ENCODE data around the gene TNRC6A.

Gene TNRC6A

DNA sequence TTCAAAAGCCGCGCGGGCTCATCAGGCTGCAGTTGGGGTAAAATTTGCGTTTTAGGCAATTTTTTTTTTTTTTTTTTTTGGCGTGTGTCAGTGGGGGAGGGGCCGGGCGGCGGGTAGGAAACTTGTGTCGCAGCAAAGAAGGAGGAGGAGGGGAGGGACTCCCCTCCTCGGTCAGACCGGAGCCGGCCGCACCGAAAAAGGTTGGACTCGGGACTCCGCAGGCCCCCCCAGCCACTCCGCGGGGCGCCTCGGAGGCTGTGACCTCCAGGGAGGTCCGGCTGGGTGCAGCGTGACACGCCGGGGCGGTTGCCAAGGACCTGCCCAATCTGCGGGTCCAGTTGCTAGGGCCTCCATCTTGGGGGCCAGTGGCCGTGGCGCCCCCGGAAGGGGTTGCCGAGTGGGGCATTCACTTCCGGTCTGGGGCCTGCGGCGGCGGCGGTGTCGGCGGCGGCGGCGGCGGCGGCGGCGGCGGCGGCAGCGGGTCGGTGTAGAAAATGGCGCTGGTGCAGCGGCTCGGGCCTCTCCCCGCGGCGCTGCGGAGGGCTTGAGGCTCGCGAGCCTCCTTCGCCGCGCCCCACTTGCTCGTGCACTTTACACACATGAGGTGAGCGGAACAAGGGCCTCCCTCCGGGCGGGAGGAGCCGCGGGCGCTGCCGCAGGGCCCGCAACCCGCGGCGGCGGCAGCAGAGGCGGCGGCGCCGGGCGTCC lies at the start of gene TNRC6A:
Gene TNRC6A, plus strand, starts transcription at position 409 of the 708 bp plus-strand sequence. Its CDS starts 191 bp downstream, at position 600.
- DNase-seq (peak; percentile 91), ATAC-seq (replicated peaks) (peak; percentile 96 to 98)
- H3K4me3 Mint-ChIP-seq: peak within 1 kb of the TSS; percentile 97 to 99
- H3K4me1 Mint-ChIP-seq: peaks cover 23 to 30% of the 10 kb centered on the region in 2 donors
- H3K9me3 Mint-ChIP-seq: no peaks in the 10 kb centered on the region
- no peaks in the 10 kb centered on the region for H3K27me3 Mint-ChIP-seq
- peaks cover 17 to 24% of the 10 kb centered on the region in 2 donors for H3K36me3 Mint-ChIP-seq
- H3K27ac Mint-ChIP-seq: peak within 1 kb of the TSS; percentile 99

DNA sequence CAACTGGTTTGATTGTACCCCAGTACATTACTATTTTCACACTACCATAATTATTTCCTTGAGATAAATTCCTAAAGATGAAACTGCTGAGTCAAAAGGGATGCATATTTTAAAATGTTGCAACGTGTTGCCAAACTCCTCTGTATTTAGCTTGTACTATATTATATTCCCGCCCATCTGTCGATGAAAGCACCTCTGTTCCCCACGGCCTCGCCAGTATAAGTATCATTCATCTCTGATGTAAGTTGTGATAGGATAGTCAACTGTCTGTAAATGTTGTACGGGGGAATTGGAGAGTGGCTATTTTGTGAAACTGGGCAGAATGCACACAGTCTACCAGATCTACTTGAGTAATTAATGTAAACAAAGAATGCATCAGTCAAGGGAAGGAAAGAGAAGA lies 47.7 kb upstream of the TNRC6A start:
- Mint-ChIP-seq H3K36me3 (no peaks in the 10 kb centered on the region), H3K4me1 (no peaks in the 10 kb centered on the region), H3K4me3 (no peak overlapping the region)

DNA sequence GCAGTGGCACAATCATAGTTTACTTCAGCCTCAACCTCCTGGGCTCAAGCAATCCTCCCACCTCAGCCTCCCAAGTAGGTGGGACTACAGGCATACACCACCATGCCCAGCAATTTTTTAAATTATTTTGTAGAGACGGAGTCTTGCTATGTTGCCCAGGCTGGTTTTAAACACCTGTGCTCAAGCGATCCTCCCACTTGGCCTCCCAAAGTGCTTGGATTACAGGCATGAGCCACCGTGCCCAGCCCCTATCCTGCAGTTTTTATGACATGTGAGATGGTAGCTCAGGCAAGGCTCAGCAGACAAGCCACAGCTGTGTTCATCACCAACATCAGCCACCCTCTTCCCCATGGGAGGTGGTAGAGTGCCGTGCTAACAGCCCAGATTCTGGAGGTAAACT lies 46.2 kb upstream of the TNRC6A start:
- Mint-ChIP-seq H3K4me3 (no peak overlapping the region), H3K27ac (no peak overlapping the region), H3K9me3 (peaks cover 0 to 2% of the 10 kb centered on the region in 2 donors), H3K27me3 (peaks cover 4 to 13% of the 10 kb centered on the region in 2 donors), H3K36me3 (peaks cover 0 to 4% of the 10 kb centered on the region in 2 donors), H3K4me1 (no peaks in the 10 kb centered on the region)
- ATAC-seq (replicated peaks) (no peak), DNase-seq (no peak)

More for the DNA sequence above, 47.7 kb upstream of the TNRC6A start:
- Mint-ChIP-seq H3K9me3 (peaks cover 0 to 2% of the 10 kb centered on the region in 2 donors), H3K27me3 (peaks cover 6 to 20% of the 10 kb centered on the region in 2 donors), H3K27ac (no peak overlapping the region)
- DNase-seq: no peak
- no peak for ATAC-seq (replicated peaks)

GRCh38 chr16:24683847-24684493 lies 45.5 kb upstream of the TNRC6A start:
- DNase-seq: no peak
- H3K9me3 Mint-ChIP-seq: peaks cover 0 to 2% of the 10 kb centered on the region in 2 donors
- H3K4me1 Mint-ChIP-seq: peaks cover 0 to 1% of the 10 kb centered on the region in 2 donors
- H3K36me3 Mint-ChIP-seq: peaks cover 0 to 4% of the 10 kb centered on the region in 2 donors
- H3K27me3 Mint-ChIP-seq: peaks cover 8 to 18% of the 10 kb centered on the region in 2 donors
- no peak overlapping the region for H3K27ac Mint-ChIP-seq
- no peak for ATAC-seq (replicated peaks)
- H3K4me3 Mint-ChIP-seq: no peak overlapping the region

DNA sequence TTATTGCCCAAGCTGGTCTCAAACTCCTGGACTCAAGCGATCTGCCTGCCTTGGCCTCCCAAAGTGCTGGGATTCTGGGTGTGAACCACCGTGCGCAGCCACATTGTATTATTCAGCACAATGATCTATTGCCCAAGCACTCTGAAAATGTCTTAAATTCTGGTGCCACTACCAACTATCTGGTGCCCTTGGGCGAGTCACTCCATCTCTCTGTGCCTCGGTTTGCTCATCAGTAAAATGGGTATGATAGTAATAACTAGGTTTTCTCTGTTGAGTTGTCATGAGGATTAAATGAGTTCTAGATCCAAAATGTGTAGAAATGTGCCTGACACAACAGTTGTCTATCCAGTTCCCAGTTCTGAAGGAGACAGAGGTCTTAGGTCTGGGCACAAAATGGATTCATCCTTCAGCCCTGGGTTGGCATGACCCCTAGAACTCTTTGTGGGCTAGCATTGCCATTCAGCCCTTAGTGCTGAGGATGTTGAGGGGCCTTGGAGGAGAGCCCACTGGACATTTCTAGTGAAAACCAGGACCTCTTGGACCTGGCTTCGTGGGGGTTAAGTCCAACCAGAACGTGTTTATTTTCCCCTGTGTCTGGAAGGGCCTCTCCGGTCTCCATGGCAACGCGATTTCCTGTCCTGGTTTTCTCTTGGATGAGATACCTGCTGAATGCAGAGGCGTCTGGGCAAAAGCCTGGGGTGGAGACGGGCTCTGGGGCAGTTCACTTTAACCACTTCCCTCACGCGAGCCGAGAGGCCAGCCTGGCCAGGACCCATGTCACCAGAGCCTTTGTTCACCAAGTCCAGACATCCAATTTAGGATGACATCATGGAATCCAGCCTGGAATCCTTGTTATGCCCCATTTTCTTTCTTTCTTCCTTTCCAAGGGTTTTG lies 43.7 kb upstream of the TNRC6A start:
- peaks cover 0 to 4% of the 10 kb centered on the region in 2 donors for H3K36me3 Mint-ChIP-seq
- peaks cover 0 to 2% of the 10 kb centered on the region in 2 donors for H3K9me3 Mint-ChIP-seq
- DNase-seq (no peak), ATAC-seq (replicated peaks) (no peak)
- peaks cover 0 to 4% of the 10 kb centered on the region in 2 donors for H3K4me1 Mint-ChIP-seq
- H3K27ac Mint-ChIP-seq: no peak overlapping the region
- H3K4me3 Mint-ChIP-seq: no peak overlapping the region
- peaks cover 12 to 23% of the 10 kb centered on the region in 2 donors for H3K27me3 Mint-ChIP-seq

DNA sequence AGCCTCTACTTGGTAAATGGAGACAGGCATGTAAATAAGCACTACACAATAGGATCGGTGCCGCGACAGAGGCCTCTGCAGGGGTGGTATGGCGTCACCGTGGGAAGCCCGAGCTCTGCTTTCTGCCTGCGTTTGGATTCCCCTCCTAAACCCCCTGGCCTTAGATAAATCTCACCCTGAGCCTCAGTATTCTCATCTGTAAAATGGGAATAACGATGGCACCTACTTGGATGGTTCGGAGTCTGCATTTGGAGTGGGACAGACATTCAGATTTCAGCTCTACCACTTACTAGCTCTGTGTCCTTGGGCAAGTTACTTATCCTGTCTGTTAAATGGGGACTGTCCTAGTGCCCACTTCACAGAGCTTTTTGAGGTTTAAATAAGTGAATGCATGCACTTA lies 42.8 kb upstream of the TNRC6A start:
- peaks cover 0 to 2% of the 10 kb centered on the region in 2 donors for H3K9me3 Mint-ChIP-seq
- H3K27me3 Mint-ChIP-seq: peaks cover 12 to 27% of the 10 kb centered on the region in 2 donors
- no peak overlapping the region for H3K4me3 Mint-ChIP-seq
- peaks cover 2 to 4% of the 10 kb centered on the region in 2 donors for H3K4me1 Mint-ChIP-seq
- H3K36me3 Mint-ChIP-seq: peaks cover 0 to 4% of the 10 kb centered on the region in 2 donors
- ATAC-seq (replicated peaks) (no peak), DNase-seq (no peak)
- H3K27ac Mint-ChIP-seq: no peak overlapping the region

- no peak overlapping the region for H3K27ac Mint-ChIP-seq
- no peak overlapping the region for H3K4me3 Mint-ChIP-seq
- H3K4me1 Mint-ChIP-seq: peaks cover 2 to 4% of the 10 kb centered on the region in 2 donors
- DNase-seq: no peak
- peaks cover 12 to 21% of the 10 kb centered on the region in 2 donors for H3K27me3 Mint-ChIP-seq
- H3K36me3 Mint-ChIP-seq: peaks cover 0 to 4% of the 10 kb centered on the region in 2 donors
- no peak for ATAC-seq (replicated peaks)
- H3K9me3 Mint-ChIP-seq: no peaks in the 10 kb centered on the region
Observed at GRCh38 chr16:24688359-24688758, 41.1 kb upstream of the TNRC6A start.

DNA sequence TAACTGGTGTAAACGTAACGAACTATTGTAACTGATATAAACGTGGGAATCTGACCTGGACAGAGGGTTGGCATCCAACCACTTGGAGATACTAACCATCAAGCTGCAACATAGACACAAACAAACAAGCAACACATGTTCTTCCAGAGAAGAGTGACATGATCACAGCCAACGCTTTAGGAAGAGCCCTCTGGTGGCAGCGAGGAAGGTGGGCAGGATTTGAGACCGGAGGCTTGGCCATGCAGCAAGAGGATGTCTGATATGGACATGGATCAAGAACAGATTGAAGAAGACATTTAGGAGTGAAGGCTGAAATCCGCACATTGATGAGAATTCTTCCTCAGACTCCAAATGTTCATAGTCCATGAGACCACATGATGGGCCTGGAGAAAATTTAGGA lies 40.3 kb upstream of the TNRC6A start:
- no peak overlapping the region for H3K27ac Mint-ChIP-seq
- peaks cover 0 to 4% of the 10 kb centered on the region in 2 donors for H3K36me3 Mint-ChIP-seq
- no peaks in the 10 kb centered on the region for H3K9me3 Mint-ChIP-seq
- peaks cover 12 to 21% of the 10 kb centered on the region in 2 donors for H3K27me3 Mint-ChIP-seq
- DNase-seq: no peak
- H3K4me3 Mint-ChIP-seq: no peak overlapping the region
- ATAC-seq (replicated peaks): no peak
- H3K4me1 Mint-ChIP-seq: peaks cover 2 to 4% of the 10 kb centered on the region in 2 donors

DNA sequence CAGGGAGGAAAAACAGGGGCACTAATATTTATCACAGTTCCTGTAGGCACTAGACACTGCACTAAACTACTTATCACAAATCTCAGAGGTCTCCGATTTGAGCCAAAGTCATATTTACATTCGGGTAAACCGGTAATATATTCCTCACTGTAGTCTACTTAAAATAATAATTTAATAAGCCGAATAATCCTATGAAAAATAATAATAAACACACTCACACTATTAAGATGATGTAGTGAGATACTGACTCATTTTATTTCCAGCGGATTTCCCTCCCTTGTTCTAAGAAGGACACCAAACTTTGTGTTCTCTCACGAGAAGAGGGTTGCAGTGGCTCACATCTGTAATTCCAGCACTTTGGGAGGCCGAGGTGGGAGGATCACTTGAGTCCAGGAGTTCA lies 36.6 kb upstream of the TNRC6A start:
- H3K36me3 Mint-ChIP-seq: no peaks in the 10 kb centered on the region

DNA sequence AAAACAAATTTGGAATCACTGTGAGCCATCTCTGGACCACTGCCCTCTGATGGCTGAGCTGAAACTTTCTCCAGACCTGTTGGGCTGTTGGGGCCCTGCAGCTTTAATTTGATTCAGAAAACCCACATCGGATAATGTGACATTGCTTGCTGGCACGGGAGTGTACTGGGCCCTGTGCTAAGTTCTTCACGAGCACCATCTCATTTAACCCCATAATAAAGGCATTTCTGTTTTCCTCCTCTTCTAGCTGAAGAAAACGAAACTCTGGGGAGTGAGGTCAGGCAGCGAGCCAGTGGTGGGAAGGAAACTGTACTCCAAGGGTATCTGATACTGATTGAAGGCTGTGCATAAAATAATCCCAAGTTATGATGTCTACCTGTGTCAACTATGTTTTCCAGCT lies 34.5 kb upstream of the TNRC6A start:
- Mint-ChIP-seq H3K4me3 (no peak overlapping the region), H3K27ac (no peak overlapping the region), H3K4me1 (peaks cover 0 to 2% of the 10 kb centered on the region in 2 donors), H3K36me3 (no peaks in the 10 kb centered on the region), H3K27me3 (peaks cover 4 to 6% of the 10 kb centered on the region in 2 donors), H3K9me3 (no peaks in the 10 kb centered on the region)
- ATAC-seq (replicated peaks): no peak
- no peak for DNase-seq

More for the DNA sequence above, 36.6 kb upstream of the TNRC6A start:
- Mint-ChIP-seq H3K9me3 (no peaks in the 10 kb centered on the region), H3K27ac (no peak overlapping the region), H3K27me3 (peaks cover 8 to 16% of the 10 kb centered on the region in 2 donors), H3K4me3 (no peak overlapping the region), H3K4me1 (peaks cover 2 to 4% of the 10 kb centered on the region in 2 donors)
- ATAC-seq (replicated peaks) (no peak), DNase-seq (no peak)

DNA sequence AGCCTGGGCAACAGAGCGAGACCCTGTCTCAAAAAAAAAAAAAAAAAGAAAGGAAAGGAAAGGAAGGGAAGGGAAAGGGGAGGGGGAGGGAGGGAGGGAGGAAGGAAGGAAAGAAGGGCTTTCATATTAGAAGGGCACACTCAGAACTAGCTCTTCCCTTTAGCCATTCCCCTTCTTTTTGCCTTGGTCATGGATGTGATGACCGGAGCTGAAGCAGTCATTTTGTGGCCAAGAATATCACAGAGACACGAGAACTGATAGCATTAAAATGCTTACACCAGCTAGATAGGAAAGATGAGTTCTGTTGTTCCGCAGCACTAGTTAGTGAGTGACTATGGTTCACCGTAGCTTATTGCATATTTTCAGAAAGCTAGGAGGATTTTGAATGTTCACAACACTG lies 32.8 kb upstream of the TNRC6A start:
- Mint-ChIP-seq H3K27me3 (peaks cover 7 to 14% of the 10 kb centered on the region in 2 donors), H3K4me1 (peaks cover 0 to 2% of the 10 kb centered on the region in 2 donors), H3K27ac (no peak overlapping the region), H3K36me3 (no peaks in the 10 kb centered on the region), H3K4me3 (no peak overlapping the region), H3K9me3 (no peaks in the 10 kb centered on the region)
- DNase-seq (no peak), ATAC-seq (replicated peaks) (no peak)

DNA sequence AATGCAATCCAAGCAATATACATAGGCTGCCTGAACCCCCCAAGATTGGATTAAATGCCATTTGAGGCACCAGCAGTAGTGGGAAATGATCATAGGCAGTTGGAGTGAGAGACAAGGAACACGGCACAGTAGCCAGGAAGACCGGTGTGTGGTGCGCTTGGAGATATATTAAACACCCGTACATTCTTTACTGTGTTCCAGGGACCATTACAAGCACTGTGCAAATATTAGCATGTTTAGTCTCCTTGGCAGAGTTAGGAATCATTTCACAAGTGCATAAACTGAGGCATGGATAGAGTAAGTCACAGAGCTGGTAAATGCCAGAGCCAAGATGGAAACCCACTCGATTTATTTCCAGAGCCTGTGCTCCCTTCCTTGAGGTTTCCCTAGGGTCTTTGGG lies 31.1 kb upstream of the TNRC6A start:
- no peaks in the 10 kb centered on the region for H3K36me3 Mint-ChIP-seq
- no peak overlapping the region for H3K27ac Mint-ChIP-seq
- H3K4me1 Mint-ChIP-seq: peaks cover 0 to 3% of the 10 kb centered on the region in 2 donors
- no peaks in the 10 kb centered on the region for H3K9me3 Mint-ChIP-seq
- H3K27me3 Mint-ChIP-seq: peaks cover 6 to 16% of the 10 kb centered on the region in 2 donors
- ATAC-seq (replicated peaks) (no peak), DNase-seq (no peak)
- H3K4me3 Mint-ChIP-seq: no peak overlapping the region

DNA sequence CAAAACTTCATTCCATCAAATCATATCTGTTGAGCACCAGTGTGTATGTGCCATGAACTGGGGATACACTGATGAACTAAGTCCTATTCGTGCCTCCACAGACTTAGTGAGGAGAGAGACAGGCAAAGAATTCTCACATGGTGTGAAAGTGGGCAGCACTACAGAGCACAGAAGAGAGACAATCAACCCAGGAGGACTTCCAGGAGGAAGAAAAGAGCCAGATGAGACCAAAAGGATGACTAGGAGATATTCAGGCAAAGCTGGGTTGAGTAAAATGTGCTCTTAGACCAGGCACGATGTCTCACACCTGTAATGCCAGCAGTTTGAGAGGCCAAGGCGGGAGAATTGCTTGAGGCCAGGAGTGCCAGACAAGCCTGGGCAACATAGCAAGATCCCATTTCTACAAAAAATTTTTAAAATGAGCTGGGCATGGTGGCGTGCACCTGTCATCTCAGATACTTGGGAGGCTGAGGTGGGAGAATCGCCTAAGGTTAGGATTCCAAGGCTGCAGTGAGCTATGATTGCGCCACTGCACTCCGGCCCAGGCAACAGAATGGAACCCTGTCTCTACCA lies 30.2 kb upstream of the TNRC6A start:
- Mint-ChIP-seq H3K9me3 (no peaks in the 10 kb centered on the region), H3K36me3 (no peaks in the 10 kb centered on the region), H3K4me1 (peaks cover 0 to 3% of the 10 kb centered on the region in 2 donors), H3K27me3 (peaks cover 6 to 16% of the 10 kb centered on the region in 2 donors), H3K27ac (no peak overlapping the region), H3K4me3 (no peak overlapping the region)
- DNase-seq (no peak), ATAC-seq (replicated peaks) (no peak)

All from stimulated activated naive B cell treated with anti-CD40 and anti-IgM and Interleukin-4, amounts not matched to agents 10 μg/mL and 1 μg/mL and 100 μg/mL, for 72 hours (primary cell).